ENCODE data around the gene NDUFA8.
A peak's percentile ranks its signal among the peaks of the same experiment; 100 is the strongest.

NDUFA8 gene

DNA sequence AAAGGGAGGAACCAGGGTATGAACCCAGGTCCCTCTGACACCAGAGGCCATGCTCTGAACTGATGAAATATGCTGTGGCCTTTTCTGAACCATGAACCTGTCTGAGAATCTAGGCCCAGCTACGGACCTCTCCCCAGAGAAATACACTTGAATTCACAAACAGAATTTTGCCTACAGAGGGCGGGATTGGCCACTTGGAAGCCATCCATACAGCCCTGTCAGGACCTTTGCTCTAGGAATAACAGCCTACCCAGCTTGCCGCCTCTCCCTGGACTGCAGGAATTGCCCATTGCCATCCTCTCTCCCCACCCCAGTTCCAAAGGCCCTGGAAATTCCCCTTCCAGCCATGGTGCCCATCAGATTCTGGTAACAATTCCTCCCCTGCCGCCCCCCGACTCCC, 26.7 kb upstream of the NDUFA8 start:
- FAIRE-seq (no peak), DNase-seq (ENCODE audit: insufficient read length, low spot score) (no peak)

DNA sequence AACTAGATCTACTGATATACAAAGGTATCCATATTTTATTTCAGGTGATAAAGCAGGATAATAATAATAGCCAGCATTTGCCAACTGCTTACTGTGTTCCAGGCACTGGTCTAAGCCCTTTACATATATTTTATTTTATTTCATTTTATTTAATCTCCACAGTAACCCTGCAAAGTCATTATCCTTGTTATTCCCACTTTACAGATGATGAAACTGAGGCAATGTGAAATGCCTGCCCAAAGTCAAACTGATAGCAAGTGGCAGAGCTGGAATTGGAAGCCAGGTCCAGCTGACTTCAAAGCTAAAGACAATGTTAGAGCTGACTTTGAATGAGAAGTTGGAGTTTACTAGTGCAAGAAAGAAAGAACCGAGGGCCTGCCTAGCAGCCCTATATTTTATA, 25.0 kb upstream of the NDUFA8 start:
- DNase-seq (ENCODE audit: insufficient read length, low spot score) (no peak), FAIRE-seq (no peak)

DNA sequence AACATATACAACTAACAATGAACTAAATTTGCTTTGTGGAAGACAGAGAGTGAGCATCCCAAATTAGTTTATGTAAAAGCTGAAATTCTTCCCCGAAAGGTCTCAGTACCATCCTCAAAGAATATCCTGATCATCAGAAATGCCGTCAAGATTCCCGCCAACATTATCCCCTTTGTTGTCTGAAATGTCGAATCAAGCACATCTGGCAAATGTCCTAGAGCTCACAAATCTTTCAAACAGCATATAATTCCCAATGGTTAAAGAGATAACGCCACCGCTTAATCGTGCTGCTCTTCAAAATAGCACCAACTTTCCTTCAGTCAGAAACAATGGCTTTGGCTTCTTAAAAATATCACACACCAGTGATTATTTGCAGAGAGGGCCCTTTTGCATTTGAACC, 23.9 kb upstream of the NDUFA8 start:
- FAIRE-seq (no peak), DNase-seq (ENCODE audit: insufficient read length, low spot score) (no peak)

DNA sequence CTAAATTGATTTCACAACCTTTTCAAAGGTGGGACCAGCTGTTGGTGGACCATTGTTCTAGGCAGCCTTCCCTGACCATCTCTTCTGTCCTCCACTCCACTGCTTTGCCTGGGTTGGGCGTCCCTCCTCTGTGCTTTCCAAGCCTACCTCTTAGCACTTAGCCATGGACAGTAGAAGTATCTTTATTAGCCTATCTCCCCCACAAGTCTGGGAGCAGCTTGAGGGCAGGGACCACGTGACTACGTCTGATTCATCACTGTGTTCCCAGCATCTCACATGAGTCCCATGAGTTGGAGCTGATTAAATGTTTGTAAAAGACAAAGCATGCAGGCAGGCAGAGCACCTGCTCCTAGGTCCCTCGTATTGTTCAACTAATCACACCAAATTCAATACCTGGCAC, 21.1 kb upstream of the NDUFA8 start:
- peak; percentile 69 for DNase-seq (ENCODE audit: insufficient read length, low spot score)
- FAIRE-seq, result no peak

DNA sequence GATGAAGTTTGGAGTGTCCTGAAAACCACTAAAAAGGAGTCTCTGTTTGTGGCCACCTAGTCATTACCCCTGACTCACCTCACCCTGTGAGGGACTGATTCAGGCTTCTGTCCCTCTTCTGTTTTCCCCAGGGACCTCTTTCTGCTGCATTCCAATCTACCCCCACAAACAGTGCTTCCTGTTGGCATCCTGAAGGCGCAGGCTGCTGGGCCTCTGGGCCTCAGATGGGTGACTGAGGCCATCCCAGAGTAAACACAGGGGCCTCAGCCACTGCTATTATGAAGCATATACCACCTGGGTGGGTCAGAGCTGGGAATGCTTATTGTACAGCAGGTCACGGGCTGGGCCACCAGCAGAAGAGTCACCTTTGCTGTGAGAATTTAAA, 20.1 kb upstream of the NDUFA8 start:
- DNase-seq (ENCODE audit: insufficient read length, low spot score) (no peak), FAIRE-seq (no peak)

DNA sequence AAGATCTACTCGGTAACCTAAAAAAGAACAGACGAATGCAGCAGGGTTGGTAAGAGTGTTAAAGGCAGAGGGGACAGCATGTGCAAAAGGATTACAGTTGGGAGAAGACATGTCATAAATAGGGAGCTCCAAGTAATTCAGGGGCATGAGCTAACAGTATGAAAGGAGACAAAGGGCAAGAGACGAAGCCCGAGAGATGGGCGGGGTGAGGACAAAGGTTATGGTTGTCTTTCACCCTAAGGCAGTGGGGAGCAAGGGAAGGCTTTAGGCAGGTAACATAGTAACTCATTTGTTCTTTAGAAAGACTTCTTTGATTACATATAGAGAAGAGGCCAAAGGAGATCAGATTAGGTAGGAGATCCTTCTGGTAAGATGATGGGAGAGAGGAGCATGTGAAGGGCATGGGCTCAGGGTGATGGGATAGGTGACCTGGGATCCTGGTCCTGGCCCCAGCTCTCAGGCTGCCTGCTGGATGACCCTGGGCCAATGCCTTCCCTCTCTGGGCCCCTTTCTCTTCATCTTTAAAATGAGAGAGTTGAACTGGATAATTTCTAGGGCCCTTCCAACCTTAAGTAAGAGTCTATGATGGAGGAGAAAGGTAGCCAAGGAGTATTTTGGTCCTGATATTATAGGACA, 19.6 kb upstream of the NDUFA8 start:
- DNase-seq (ENCODE audit: insufficient read length, low spot score) (no peak), FAIRE-seq (no peak)

DNA sequence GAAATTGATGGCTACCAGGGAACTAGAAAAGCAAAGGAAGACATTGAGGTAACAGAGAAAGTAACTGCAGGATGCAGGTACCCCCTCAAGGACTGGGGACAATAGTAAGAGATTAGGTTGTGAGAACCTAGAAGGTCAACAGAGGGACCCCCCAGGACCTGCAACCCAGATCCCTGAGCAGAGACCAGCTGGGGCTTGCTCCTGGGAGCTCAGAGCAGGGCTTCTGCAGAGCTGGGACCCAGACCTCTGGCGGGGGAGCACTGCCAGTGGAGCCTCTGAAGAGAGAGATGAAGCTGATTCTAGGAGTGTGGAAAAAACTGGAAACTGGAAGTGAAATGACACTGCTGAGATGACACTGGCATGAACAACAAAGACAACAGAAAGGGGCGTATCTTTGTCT, 17.3 kb upstream of the NDUFA8 start:
- FAIRE-seq, result no peak

DNA sequence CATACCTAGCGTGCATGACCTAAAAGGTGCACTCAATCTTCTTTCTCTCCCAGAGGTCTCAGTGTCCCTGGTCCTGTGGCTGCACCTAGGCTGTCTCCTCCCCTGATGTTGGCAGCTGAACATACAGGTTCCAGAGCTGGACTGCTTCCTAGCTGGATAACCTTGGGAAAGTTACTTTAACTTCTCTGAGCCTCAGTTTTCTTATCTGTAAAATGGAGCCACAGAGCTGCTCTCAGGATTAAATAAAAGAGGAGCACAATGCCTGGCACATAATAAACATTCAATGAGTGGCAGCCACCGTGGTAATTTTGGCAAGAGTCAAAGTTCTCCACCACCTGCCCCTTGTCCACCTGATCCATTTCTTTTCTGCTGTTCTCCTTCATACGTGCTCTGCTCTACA, 14.1 kb upstream of the NDUFA8 start:
- DNase-seq (ENCODE audit: insufficient read length, low spot score) (no peak), FAIRE-seq (no peak)

More for the DNA sequence above, 17.3 kb upstream of the NDUFA8 start:
- DNase-seq (ENCODE audit: insufficient read length, low spot score), result no peak

DNA sequence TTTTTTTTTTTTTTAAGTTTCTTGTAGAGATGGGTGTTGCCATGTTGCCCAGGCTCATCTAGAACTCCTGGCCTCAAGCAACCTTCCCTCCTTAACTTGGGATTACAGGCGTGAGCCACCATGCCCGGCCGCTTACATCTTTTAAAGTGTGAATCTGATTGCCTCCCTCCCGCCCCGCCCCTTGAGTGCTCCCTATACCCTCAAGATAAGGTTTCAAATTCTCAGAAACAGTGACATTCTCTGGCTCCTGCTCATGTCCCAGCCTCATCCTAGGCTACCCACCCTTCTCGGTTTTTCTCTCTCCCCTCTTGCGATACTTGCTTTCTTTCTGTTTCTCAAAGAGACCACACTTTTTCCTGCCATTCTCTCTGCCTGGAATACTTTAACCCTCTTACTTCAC, 12.6 kb upstream of the NDUFA8 start:
- no peak for FAIRE-seq
- no peak for DNase-seq (ENCODE audit: insufficient read length, low spot score)

DNA sequence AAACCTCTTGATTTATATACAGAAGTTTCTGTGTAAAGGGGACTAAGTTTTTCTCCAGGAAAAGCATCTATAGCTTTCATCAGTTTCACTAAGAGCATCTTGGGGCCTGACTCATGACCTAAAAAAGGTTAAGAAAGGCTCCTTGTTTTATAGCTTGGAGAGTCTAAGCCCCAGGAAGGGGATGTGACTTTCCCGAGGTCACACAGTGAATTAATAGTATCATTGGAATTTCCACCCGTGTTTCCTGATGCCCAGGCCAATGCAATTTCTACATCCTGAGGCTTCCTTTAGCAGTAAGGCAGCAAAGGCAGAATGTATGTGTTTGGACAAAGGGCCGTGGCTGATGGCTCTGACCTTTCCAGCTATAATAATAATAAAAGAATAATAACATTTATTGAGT, 8.8 kb upstream of the NDUFA8 start:
- FAIRE-seq, result no peak
- DNase-seq (ENCODE audit: insufficient read length, low spot score), result no peak

DNA sequence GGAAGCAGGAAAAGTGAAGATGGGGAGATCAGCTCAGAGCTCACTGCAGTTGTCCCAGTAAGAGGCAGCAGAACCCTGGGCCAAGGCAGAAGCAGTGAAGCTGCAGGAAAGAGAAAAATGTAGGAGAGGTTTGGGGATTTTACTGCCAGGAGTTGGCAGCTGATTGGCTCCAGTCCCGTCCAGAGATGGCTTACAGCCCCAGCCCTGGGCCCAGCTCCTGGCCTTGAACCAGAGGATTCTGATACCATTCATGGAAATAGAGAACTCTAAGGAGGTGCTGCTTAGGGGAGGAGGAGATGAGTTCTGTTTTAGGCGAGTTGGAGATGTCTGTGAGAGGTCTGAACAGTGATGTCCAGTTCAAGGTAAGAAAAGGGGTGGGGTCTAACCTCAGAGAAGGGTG, 4.7 kb upstream of the NDUFA8 start:
- FAIRE-seq (no peak), DNase-seq (ENCODE audit: insufficient read length, low spot score) (no peak)

DNA sequence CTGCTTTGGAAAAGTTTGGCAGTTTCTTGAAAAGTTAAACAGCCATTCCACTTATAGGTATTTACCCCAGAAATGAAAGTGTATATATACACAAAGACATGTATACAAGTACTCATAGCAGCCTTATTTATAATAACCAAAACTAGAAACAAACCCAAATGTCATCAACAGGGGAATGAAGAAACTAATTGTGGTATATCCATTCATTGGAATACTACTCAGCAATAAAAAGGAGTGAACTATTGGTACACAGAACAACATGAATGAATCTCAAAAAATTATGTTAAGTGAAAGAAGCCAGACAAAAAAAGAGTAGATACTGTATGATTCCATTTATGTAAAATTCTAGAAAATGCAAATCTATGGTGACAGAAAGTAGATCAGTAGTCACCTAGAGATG, 2.8 kb upstream of the NDUFA8 start:
- no peak for DNase-seq (ENCODE audit: insufficient read length, low spot score)
- FAIRE-seq, result no peak

DNA sequence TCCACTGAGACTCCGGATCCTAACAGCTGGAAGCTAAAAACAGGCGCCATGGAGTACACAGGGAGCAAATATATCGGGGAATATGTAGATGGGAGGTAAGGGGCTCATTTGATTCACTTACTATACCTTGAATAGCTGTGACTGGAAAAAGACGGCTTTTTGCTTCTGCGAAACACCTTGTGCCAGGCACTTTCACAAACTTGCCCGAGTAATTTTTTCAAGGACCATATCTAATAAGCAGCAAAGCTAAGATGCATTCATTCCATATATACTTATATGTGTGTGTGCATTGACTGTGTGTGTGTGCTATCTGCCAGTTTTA, 307 bp upstream of the NDUFA8 start:
- no peak for FAIRE-seq
- DNase-seq (ENCODE audit: insufficient read length, low spot score), result no peak

DNA sequence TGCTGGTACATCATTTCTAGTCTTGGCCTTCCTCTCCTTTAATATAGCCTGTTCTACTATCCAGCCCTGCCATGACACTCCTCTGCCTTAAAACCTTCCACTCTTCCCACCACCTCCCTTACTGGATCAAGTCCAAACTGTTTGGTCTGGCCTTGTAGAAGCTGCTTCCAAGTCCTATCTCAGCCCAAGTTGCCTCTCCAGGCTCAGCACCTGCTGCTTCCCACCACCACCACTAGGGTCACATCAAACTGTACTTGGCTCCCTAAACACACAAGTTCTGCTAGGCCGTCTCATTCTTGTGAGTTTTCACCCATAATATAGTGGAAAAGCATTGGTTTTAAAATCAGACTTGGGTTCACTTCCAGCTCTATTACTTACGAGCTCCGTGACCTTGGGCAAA, 1.4 kb downstream of the NDUFA8 start:
- FAIRE-seq, result no peak

DNA sequence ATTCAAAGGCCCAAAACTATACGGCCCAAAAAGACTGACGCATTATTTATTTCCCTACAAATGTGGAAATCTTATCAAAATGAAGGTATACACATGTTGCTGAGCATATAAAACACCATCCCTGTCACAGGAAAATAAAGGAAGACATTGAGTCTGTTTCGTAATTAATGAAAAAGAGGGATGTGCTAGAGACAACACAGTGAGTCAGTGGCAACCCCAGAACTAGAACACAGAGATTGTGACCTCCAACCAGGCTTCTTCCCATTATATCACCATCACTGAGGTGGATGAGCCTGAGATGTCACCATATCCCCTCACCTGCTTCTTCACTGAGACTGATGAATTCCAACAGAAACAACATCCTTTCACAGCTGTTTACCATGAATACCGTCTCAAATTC, 3.8 kb downstream of the NDUFA8 start:
- DNase-seq (ENCODE audit: insufficient read length, low spot score), result no peak
- FAIRE-seq, result no peak

More for the DNA sequence above, 1.4 kb downstream of the NDUFA8 start:
- DNase-seq (ENCODE audit: insufficient read length, low spot score), result no peak

DNA sequence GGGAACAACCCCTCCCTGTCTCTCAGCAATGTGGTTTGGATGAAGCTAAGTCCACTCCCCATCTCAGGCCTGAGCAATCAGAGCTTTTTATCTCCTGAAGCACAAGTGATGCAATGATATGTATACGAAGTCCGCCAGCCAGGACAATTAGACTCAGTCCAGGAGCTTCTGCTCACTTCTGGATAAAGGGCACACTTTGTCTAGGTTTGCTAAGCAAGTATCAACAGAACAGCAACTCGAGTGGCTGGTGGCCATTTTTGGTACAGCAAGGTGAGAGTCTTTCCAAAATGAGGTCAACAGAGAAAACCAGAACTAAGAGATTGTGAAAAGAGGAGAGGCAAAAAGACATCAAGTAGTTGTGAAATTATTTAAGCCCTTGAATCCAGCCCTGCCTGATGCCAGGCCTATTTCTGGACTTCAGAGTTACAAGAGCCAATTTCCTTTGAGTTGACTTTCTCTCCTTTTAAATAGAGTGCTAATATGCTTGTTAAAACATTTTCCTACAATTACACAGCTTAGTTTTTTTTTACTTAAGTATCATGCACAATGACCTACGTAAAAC, 8.2 kb downstream of the NDUFA8 start:
- DNase-seq (ENCODE audit: insufficient read length, low spot score), result no peak
- no peak for FAIRE-seq

DNA sequence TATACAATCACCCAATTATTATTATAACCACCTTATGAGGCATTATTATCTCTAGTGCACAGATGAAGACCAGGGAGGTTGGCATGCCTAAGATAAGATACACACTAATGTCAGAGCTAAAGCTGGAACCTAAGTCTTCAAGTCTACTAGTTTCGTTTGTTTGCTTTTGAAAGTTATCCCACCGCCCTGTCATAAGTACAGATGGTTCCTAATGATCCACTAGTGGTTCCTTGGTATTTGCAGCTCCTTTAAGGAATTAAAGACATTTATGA, 14.1 kb downstream of the NDUFA8 start:
- no peak for FAIRE-seq
- no peak for DNase-seq (ENCODE audit: insufficient read length, low spot score)

DNA sequence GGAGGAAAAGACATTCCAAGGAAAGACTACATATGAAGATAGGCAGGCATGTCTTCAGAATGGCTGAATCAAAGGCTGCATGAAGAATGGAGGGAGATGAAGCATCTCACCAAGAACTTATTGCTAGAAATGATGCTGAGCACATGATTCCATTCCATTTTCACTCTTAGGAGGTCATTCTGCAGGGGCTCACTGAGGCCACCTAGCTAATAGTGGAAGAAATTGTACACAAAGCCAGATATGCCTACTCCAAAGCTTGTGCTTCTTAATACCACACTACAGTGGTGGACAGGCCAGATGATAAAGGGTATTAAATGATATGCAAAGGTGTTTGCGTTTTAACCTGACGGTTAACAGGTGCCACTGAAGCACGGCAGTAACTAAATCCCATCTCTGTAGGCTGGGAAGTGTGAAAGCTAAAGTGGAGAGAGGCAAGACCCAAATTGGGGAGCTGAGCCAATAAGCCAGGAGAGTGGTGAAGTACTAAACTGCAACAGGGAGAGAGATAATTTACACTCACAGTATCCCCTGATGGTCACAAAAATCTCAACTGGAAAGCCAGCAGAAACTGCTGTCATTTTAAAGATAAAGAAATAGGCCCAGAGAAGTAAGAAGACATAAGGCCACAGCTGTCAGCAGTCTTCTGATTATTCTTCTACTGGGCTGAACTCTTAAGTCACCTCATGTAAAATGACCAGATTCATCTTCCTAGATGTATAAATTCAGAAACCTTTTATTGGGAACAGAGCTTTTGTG, 14.6 kb downstream of the NDUFA8 start:
- DNase-seq (ENCODE audit: insufficient read length, low spot score), result no peak
- no peak for FAIRE-seq

DNA sequence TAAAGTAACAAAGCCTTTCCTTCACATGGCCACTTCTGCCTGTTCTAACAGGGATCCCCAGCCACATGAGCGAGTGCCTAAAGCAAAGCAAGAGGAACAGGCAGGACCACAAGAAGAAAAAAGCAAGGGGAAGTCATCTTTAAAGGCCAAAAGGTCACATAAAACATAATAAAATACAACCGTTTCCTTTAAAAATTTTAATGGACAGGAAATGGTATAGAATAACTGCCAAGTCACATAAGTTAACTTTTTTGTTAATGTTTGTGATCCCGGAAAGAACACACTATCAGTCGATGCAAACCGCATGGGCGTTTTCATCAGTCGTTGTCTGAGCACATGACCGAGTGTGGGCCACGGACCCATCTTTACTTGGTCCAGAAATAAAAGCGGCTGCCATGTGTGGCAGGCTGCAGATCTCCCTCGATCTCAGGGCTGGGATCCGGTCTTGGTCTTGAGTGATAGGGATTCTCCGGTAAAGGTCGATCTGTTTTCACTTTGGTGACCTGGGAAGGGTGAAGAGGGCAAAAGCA, 15.6 kb downstream of the NDUFA8 start:
- FAIRE-seq (no peak), DNase-seq (ENCODE audit: insufficient read length, low spot score) (no peak)

DNA sequence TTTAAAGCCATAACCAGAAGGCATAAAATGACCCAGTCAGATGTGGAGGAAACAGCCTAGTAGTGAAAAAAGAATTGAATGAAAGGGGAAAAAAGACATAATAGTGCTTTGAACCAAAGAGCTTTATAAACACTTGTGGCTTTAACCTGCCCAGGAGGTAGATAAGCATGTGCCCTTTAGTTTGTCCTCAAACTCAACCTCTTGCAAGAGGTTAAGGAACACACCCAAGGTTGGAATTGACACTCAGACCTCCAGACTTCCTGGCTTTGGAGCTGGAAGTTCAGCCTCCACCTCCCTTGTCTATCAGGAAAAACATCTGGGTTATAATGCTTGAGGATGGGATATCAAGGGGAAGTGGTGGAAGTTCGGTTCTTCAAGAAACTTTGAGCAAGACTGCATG, 16.3 kb downstream of the NDUFA8 start:
- FAIRE-seq, result no peak
- no peak for DNase-seq (ENCODE audit: insufficient read length, low spot score)

DNA sequence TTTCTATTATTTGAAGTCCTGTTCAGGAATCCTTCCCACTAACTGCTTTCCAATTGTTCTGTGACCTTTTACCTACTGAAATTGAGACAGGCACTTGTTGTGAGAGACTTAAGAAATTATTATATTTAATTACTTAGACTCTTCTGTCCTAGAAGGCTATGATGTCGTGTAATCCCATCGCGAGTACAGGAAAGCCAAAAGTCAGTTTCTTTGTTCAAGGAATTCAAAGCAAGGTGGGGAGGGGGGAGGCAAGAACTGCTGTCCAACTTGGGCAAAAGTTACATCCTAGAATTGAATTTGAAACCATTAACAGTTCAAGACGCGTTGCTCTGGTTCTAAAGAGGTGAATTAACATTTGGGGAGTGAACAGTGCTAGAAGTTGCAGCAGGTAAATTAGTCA, 17.9 kb downstream of the NDUFA8 start:
- DNase-seq (ENCODE audit: insufficient read length, low spot score) (no peak), FAIRE-seq (no peak)

DNA sequence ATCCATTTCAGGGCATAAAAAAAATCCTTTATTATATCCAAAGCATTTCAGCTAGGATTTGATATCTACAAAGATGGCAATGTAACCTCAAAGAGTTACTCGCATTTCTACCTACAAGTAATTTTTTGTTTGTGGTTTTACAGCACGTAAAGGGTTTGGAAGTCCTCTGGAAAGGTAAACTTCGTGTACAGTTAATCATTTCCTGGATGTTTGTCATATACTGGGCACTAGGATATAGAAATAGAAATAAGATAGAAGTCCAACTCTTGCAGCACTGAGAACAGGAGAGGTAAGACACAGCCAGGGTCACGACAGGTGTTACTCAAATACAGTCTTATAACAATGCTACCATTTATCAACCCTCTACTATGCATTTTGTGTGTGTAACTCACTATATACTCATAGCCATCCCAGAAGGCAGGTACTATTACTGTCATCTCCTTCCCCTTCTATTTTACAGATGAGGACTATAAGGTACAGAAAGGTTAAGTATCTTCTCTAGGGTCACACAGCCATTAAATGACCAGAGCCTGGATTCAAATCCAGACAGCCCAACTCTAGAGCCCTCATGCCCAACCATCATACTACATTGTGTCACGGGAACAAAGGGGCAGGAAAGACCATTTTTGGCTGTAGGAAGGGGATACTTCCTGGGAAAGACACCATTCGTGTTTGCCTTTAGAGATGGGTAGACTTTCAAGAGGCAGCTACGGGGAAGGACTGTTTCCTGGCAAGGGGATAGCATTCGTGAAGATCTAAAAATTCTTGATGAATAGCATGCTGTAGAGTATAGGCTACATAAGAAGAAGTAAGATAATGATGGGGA, 19.0 kb downstream of the NDUFA8 start:
- no peak for FAIRE-seq
- DNase-seq (ENCODE audit: insufficient read length, low spot score), result no peak
